H1 (cell line): ENCODE results near the gene MEP1A. TPM values are rescaled to one million over a fixed set of nuclear protein-coding genes. Genes with fewer than 3 reads are reported as not detected.

Experiments used
- CTCF ChIA-PET: fragments of 300-600 bp; sonication (Branson Sonifier 250); formaldehyde crosslinking; loops from one replicate; lab custom pipeline; 2021; ENCODE audit not compliant: partially characterized antibody; lab: Charles Lee
- POLR2A ChIA-PET: fragments of 300-600 bp; sonication (Branson Sonifier 250); formaldehyde crosslinking; loops from one replicate; lab custom pipeline; 2021; ENCODE audit warnings: inconsistent platforms; ENCODE audit not compliant: partially characterized antibody; lab: Charles Lee
- DNase-seq, 2 experiments: peaks; one replicate each; pipeline versions ENCODE4 v3.0.0 to v3.0.0-alpha.2; 2010 to 2022; ENCODE audit warnings: low spot score in 2 of 2, low read depth in 1 of 2, mixed read lengths in 1 of 2
- FAIRE-seq: peaks from 2 replicates; lab custom pipeline; 2011; peaks lifted over from hg19 to GRCh38; lab: Jason Lieb, UNC
- H2AFZ ChIP-seq: 2 replicates; pipeline ENCODE4 v1.8.1; 2012; ENCODE audit warnings: low read length, inconsistent platforms
- H2AK5ac ChIP-seq: 2 replicates; pipeline ENCODE4 v1.6.1; 2013; ENCODE audit warnings: low read depth, low read length
- H2BK120ac ChIP-seq: replicated peaks from 2 replicates; pipeline ENCODE3; 2013; ENCODE audit warnings: low read depth, low read length, inconsistent platforms
- H2BK12ac ChIP-seq: 2 replicates; pipeline ENCODE4 v1.6.1; 2013; ENCODE audit warnings: low read depth, low read length
- H2BK15ac ChIP-seq: 2 replicates; pipeline ENCODE4 v1.6.1; 2013; ENCODE audit warnings: low read length
- H2BK20ac ChIP-seq: 2 replicates; pipeline ENCODE4 v1.6.1; 2013; ENCODE audit warnings: low read length
- H2BK5ac ChIP-seq: 2 replicates; pipeline ENCODE4 v1.6.1; 2013; ENCODE audit warnings: low read depth, low read length
- H3K14ac ChIP-seq: 2 replicates; pipeline ENCODE4 v1.6.1; 2013; ENCODE audit warnings: inconsistent platforms; ENCODE audit not compliant: insufficient read length
- H3K18ac ChIP-seq: 2 replicates; pipeline ENCODE4 v1.6.1; 2013; ENCODE audit warnings: low read length; ENCODE audit errors: extremely low read depth
- H3K23ac ChIP-seq: 2 replicates; pipeline ENCODE4 v1.6.1; 2013; ENCODE audit warnings: inconsistent platforms; ENCODE audit not compliant: insufficient read length
- H3K23me2 ChIP-seq: 2 replicates; pipeline ENCODE4 v1.6.1; 2013; ENCODE audit warnings: low read depth, low read length
- H3K27ac ChIP-seq: 2 replicates; pipeline ENCODE4 v1.6.1; 2011; ENCODE audit warnings: low read depth, low read length, inconsistent platforms
- H3K27me3 ChIP-seq, 4 experiments: replicated peaks in 1 of 4; 1 replicate in 1 of 4; 2 replicates in 3 of 4; pipeline versions ENCODE4 v1.6.1 to v1.8.1; 2011 to 2013; ENCODE audit warnings: low read length in 3 of 4, mild to moderate bottlenecking in 3 of 4, inconsistent platforms in 2 of 4, mixed read lengths in 2 of 4, moderate library complexity in 1 of 4; ENCODE audit not compliant: control insufficient read depth in 3 of 4, insufficient read depth in 3 of 4; ENCODE audit errors: extremely low read depth in 1 of 4
- H3K36me3 ChIP-seq, 4 experiments: 2 replicates each; pipeline versions ENCODE4 v1.6.1 to v1.8.1; 2011 to 2013; ENCODE audit warnings: mild to moderate bottlenecking in 4 of 4, low read length in 3 of 4, moderate library complexity in 2 of 4, control low read depth in 1 of 4, inconsistent platforms in 1 of 4; ENCODE audit not compliant: insufficient read depth in 4 of 4, control insufficient read depth in 2 of 4
- H3K4ac ChIP-seq: replicated peaks from 2 replicates; pipeline ENCODE3; 2013; ENCODE audit warnings: low read length, low read depth, mixed read lengths, inconsistent platforms; ENCODE audit not compliant: insufficient read length
- H3K4me1 ChIP-seq, 4 experiments: replicated peaks in 1 of 4; 1 replicate in 1 of 4; 2 replicates in 3 of 4; pipeline versions ENCODE4 v1.6.1 to v1.8.1; 2011 to 2013; ENCODE audit warnings: low read length in 3 of 4, inconsistent platforms in 2 of 4, mixed read lengths in 1 of 4; ENCODE audit not compliant: insufficient read depth in 4 of 4, control insufficient read depth in 3 of 4
- H3K4me2 ChIP-seq, 2 experiments: 2 replicates each; pipeline versions ENCODE4 v1.6.1 to v1.8.1; 2011 to 2013; ENCODE audit warnings: low read depth in 2 of 2, low read length in 2 of 2, control low read depth in 1 of 2, inconsistent platforms in 1 of 2, mild to moderate bottlenecking in 1 of 2; ENCODE audit not compliant: insufficient read depth in 1 of 2
- H3K4me3 ChIP-seq, 4 experiments: fragments of 200-600, 300-600 bp in 1 of 4; sonication (generic), shearing (Covaris generic), sonication (Bioruptor Twin) in 1 of 4; 2 replicates each; pipeline versions ENCODE4 v1.5.1 to v1.8.1; 2011 to 2016; ENCODE audit warnings: low read length in 4 of 4, low read depth in 3 of 4, control low read depth in 2 of 4, inconsistent platforms in 2 of 4, mild to moderate bottlenecking in 2 of 4, mixed read lengths in 1 of 4, moderate library complexity in 1 of 4; ENCODE audit not compliant: insufficient read depth in 2 of 4; ENCODE audit errors: extremely low read depth in 1 of 4
- H3K56ac ChIP-seq: replicated peaks from 2 replicates; pipeline ENCODE3; 2013; ENCODE audit warnings: low read depth, mild to moderate bottlenecking, mixed read lengths, low read length, inconsistent platforms; ENCODE audit not compliant: insufficient read length
- H3K79me1 ChIP-seq: 2 replicates; pipeline ENCODE4 v1.6.1; 2013; ENCODE audit warnings: low read depth, low read length, control low read depth
- H3K79me2 ChIP-seq, 2 experiments: 2 replicates each; pipeline versions ENCODE4 v1.6.1 to v1.8.1; 2012 to 2013; ENCODE audit warnings: low read length in 2 of 2, mild to moderate bottlenecking in 2 of 2, inconsistent platforms in 1 of 2; ENCODE audit not compliant: insufficient read depth in 2 of 2, control insufficient read depth in 1 of 2
- H3K9ac ChIP-seq, 4 experiments: replicated peaks in 1 of 4; 1 replicate in 1 of 4; 2 replicates in 3 of 4; pipeline versions ENCODE4 v1.6.1 to v1.8.1; 2011 to 2013; ENCODE audit warnings: low read depth in 3 of 4, low read length in 3 of 4, control low read depth in 2 of 4, mild to moderate bottlenecking in 2 of 4, moderate library complexity in 2 of 4, inconsistent platforms in 1 of 4; ENCODE audit errors: extremely low read depth in 1 of 4
- H3K9me3 ChIP-seq, 2 experiments: 2 replicates each; pipeline versions ENCODE4 v1.6.1 to v1.8.1; 2012 to 2013; ENCODE audit warnings: mild to moderate bottlenecking in 2 of 2, moderate library complexity in 2 of 2, control low read depth in 1 of 2, inconsistent platforms in 1 of 2, low read depth in 1 of 2, low read length in 1 of 2, mixed read lengths in 1 of 2; ENCODE audit not compliant: insufficient read depth in 2 of 2
- H4K20me1 ChIP-seq, 2 experiments: replicated peaks in 1 of 2; 2 replicates each; pipeline versions ENCODE3 to v1.8.1; 2011 to 2013; ENCODE audit warnings: inconsistent platforms in 2 of 2, low read length in 2 of 2, mild to moderate bottlenecking in 1 of 2; ENCODE audit not compliant: insufficient read depth in 2 of 2, control insufficient read depth in 1 of 2
- H4K5ac ChIP-seq: 2 replicates; pipeline ENCODE4 v1.6.1; 2013; ENCODE audit warnings: low read length, low read depth, mixed read lengths, inconsistent platforms; ENCODE audit not compliant: insufficient read length
- H4K8ac ChIP-seq: 2 replicates; pipeline ENCODE4 v1.8.0; 2013; ENCODE audit warnings: mild to moderate bottlenecking, moderate library complexity, low read length, inconsistent platforms; ENCODE audit not compliant: insufficient read depth; ENCODE audit errors: extremely low read depth
- H4K91ac ChIP-seq: replicated peaks from 2 replicates; pipeline ENCODE3; 2013; ENCODE audit warnings: low read length, mixed read lengths, inconsistent platforms; ENCODE audit not compliant: insufficient read length
- BCL11A ChIP-seq, 2 experiments: IDR thresholded peaks; one replicate each; pipeline ENCODE4 v1.6.1; 2011; ENCODE audit warnings: low read depth in 2 of 2, low read length in 2 of 2, mild to moderate bottlenecking in 2 of 2
- CBX8 ChIP-seq: fragments of 300-800, 300-1000 bp; sonication (generic); IDR thresholded peaks from 2 replicates; pipeline ENCODE4 v1.7.1; 2016; ENCODE audit warnings: low read depth, low read length, borderline replicate concordance
- CTBP2 ChIP-seq: IDR thresholded peaks from 2 replicates; pipeline ENCODE4 v1.7.0; 2011; ENCODE audit warnings: borderline replicate concordance, mild to moderate bottlenecking, moderate library complexity, mixed read lengths, low read length; ENCODE audit not compliant: insufficient read depth, insufficient read length
- JUND ChIP-seq: IDR thresholded peaks from 2 replicates; pipeline ENCODE4 v1.6.1; 2011; ENCODE audit warnings: mild to moderate bottlenecking, improper control_type of control experiment, low read length
- KDM4A ChIP-seq: IDR thresholded peaks from one replicate; pipeline ENCODE4 v1.7.1; 2012; ENCODE audit warnings: low read depth, mild to moderate bottlenecking, moderate library complexity, low read length, inconsistent platforms; ENCODE audit not compliant: severe bottlenecking
- PHF8 ChIP-seq: fragments of 200-600 bp; sonication (generic); conservative IDR thresholded peaks from 2 replicates; pipeline ENCODE4 v1.7.1; 2012; ENCODE audit warnings: low read depth, mild to moderate bottlenecking, inconsistent platforms, low read length, moderate library complexity
- RFX5 ChIP-seq: IDR thresholded peaks from 2 replicates; pipeline ENCODE4 v1.6.1; 2011; ENCODE audit warnings: low read depth, low read length, improper control_type of control experiment, borderline replicate concordance
- WGBS, 2 experiments: shearing (Covaris generic) in 1 of 2; methylation state at CpG; one replicate each; pipeline versions ENCODE4 v1.1.6 to v1.1.7; 2013 to 2015; ENCODE audit warnings: low lambda C conversion rate in 2 of 2, mixed read lengths in 2 of 2, inconsistent platforms in 1 of 2, low coverage in 1 of 2, missing lambda C conversion rate in 1 of 2; ENCODE audit not compliant: insufficient replicate concordance in 2 of 2, insufficient coverage in 1 of 2, insufficient read length in 1 of 2; ENCODE audit errors: extremely low coverage in 1 of 2, missing lambda C conversion rate in 1 of 2; 5-methylcytosine and 5-hydroxymethylcytosine counted together
- polyA plus RNA-seq, 7 experiments: library from polyadenylated mRNA; depleted of rRNA in 3 of 7; stranded (reverse) in 5 of 7; unstranded in 2 of 7; fragments of >200 nt in 5 of 7; fragments of 200-250 nt in 2 of 7; gene quantifications; 1 replicate in 5 of 7; 2 replicates in 1 of 7; 4 replicates in 1 of 7; pipeline versions ENCODE4 v1.2.1 to v1.2.3, GENCODE V29; 2011 to 2013; ENCODE audit warnings: missing spikeins in 2 of 7, mixed read lengths in 2 of 7
- total RNA-seq: library from RNA; stranded (reverse); fragmentation: NEBNext Ultra II Directional; extraction: Animal tissue kit (Norgen Biotek cat#: 25700); gene quantifications from 2 replicates; pipeline ENCODE4 v1.2.1, GENCODE V29; 2021
- TF ChIP-seq, protein P1 (sequence below), 3 experiments: IDR thresholded peaks; 1 replicate in 2 of 3; 2 replicates in 1 of 3; pipeline versions ENCODE4 v1.5.1 to v1.6.1; 2011; ENCODE audit warnings: low read length in 3 of 3, mild to moderate bottlenecking in 3 of 3, inconsistent platforms in 2 of 3, low read depth in 1 of 3, moderate library complexity in 1 of 3; ENCODE audit not compliant: insufficient read depth in 1 of 3; ENCODE audit errors: control extremely low read depth in 1 of 3
- TF ChIP-seq, protein P2 (sequence below): IDR thresholded peaks from 2 replicates; pipeline ENCODE4 v1.6.1; 2012; ENCODE audit warnings: low read length, inconsistent platforms

MEP1A gene
- total and polyA plus RNA-seq, 2 of the 8 experiments (the other 6 are each of a cell fraction or from before 2014, with no cell fraction given), result 0.03 TPM; not detected in 1

DNA sequence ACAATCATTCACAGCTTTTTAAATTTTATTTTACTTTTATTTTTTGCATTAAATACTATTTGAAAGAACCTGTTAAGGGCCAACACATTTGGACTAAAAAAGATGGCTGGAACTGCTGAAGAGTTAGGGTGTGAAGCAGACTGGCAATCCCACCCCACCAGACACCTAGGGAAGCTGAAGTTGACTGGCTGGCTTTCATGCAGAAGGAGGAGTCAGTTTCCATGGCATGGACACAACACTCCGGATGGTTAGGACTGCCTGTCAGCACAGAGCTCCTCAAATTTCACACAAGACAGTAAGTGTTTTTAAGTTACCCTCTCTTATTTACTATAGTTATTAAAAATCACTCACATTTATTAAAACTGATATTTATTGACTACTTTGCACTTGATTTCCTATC lies 46.5 kb upstream of the MEP1A start, which contains the start of gene ANKRD66:
TSS of gene ANKRD66 (plus strand) at position 238 of the 400 bp plus-strand sequence. CDS start 5,016 bp downstream, outside the sequence.
- DNase-seq, result no peak
- Histone ChIP-seq H2BK15ac (no peak within 1 kb of the TSS), H3K4me3 (no peak within 1 kb of the TSS), H2BK20ac (no peak within 1 kb of the TSS), H3K4me1 (peaks cover 2 to 10% (median 4%) of the 10 kb centered on the region in 4 experiments; a peak in 6 of 7 replicates), H3K4ac (no peak within 1 kb of the TSS), H3K4me2 (no peak within 1 kb of the TSS), H3K27ac (no peak within 1 kb of the TSS), H3K36me3 (no peaks in the 10 kb centered on the region), H3K14ac (no peak within 1 kb of the TSS), H3K56ac (no peak within 1 kb of the TSS), H2AFZ (no peak within 1 kb of the TSS), H2BK120ac (no peak within 1 kb of the TSS), H2AK5ac (no peak within 1 kb of the TSS; the same call in 1 of the 2 replicates), H3K23ac (no peak within 1 kb of the TSS), H4K20me1 (no peaks in the 10 kb centered on the region), H3K9me3 (no peaks in the 10 kb centered on the region), H3K23me2 (no peaks in the 10 kb centered on the region), H3K18ac (no peak within 1 kb of the TSS), H4K5ac (no peak within 1 kb of the TSS), H3K27me3 (no peaks in the 10 kb centered on the region), H3K79me1 (no peaks in the 10 kb centered on the region), H3K79me2 (no peaks in the 10 kb centered on the region), H2BK12ac (no peak within 1 kb of the TSS), H3K9ac (no peak within 1 kb of the TSS), H4K91ac (no peak within 1 kb of the TSS), H4K8ac (no peak within 1 kb of the TSS), H2BK5ac (no peak within 1 kb of the TSS)
- 74% methylated on average over 1 of the region's 1 CpG; no CpG with 5 or more reads in 1 of the 2 experiments for WGBS, 2 experiments
- ChIA-PET CTCF (interaction anchor here (0.8 to 5.3 kb wide), 4 partner anchors 12 to 154 kb away, joined by 3 to 41 read pairs (median 4); partner anchors contain the start of gene PLA2G7), POLR2A (interaction anchor here (1.8 kb wide), 1 partner anchor 11 kb away, joined by 7 read pairs; the partner anchor contains the start of gene PLA2G7)
- no peak for FAIRE-seq
- TF ChIP-seq, protein P1, sequence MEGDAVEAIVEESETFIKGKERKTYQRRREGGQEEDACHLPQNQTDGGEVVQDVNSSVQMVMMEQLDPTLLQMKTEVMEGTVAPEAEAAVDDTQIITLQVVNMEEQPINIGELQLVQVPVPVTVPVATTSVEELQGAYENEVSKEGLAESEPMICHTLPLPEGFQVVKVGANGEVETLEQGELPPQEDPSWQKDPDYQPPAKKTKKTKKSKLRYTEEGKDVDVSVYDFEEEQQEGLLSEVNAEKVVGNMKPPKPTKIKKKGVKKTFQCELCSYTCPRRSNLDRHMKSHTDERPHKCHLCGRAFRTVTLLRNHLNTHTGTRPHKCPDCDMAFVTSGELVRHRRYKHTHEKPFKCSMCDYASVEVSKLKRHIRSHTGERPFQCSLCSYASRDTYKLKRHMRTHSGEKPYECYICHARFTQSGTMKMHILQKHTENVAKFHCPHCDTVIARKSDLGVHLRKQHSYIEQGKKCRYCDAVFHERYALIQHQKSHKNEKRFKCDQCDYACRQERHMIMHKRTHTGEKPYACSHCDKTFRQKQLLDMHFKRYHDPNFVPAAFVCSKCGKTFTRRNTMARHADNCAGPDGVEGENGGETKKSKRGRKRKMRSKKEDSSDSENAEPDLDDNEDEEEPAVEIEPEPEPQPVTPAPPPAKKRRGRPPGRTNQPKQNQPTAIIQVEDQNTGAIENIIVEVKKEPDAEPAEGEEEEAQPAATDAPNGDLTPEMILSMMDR (IDR thresholded peaks at IDR 0.05; ENCODE audit: control extremely low read depth in 1 of 3, insufficient read depth in 1 of 3, low read depth in 1 of 3, low read length in 3 of 3), result no peak
- TF ChIP-seq PHF8 (no peak), CTBP2 (no peak), BCL11A (IDR thresholded peaks at IDR 0.05; ENCODE audit: low read depth in 2 of 2, low read length in 2 of 2) (no peak), JUND (no peak), RFX5 (no peak), KDM4A (no peak), CBX8 (no peak)
- TF ChIP-seq, protein P2, sequence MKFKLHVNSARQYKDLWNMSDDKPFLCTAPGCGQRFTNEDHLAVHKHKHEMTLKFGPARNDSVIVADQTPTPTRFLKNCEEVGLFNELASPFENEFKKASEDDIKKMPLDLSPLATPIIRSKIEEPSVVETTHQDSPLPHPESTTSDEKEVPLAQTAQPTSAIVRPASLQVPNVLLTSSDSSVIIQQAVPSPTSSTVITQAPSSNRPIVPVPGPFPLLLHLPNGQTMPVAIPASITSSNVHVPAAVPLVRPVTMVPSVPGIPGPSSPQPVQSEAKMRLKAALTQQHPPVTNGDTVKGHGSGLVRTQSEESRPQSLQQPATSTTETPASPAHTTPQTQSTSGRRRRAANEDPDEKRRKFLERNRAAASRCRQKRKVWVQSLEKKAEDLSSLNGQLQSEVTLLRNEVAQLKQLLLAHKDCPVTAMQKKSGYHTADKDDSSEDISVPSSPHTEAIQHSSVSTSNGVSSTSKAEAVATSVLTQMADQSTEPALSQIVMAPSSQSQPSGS, result no peak
